GM21390 (cell line): ENCODE measurements around the gene IL36B.
"Not testable (repeated sequence)": the region's sequence is repeated elsewhere in the genome, so short reads cannot be mapped to it uniquely, and the experiment has no call there.

Source experiments
- ATAC-seq: cut with Tn5 transposase; IDR thresholded peaks from one replicate; pipeline ENCODE4 v1.9.1; 2021; ENCODE audit not compliant: unreplicated experiment

Gene IL36B

GRCh38 chr2:113052396-113052917 is at the start of gene IL36B:
Gene IL36B (minus strand): TSS chr2:113052867.
- no peak for ATAC-seq

DNA sequence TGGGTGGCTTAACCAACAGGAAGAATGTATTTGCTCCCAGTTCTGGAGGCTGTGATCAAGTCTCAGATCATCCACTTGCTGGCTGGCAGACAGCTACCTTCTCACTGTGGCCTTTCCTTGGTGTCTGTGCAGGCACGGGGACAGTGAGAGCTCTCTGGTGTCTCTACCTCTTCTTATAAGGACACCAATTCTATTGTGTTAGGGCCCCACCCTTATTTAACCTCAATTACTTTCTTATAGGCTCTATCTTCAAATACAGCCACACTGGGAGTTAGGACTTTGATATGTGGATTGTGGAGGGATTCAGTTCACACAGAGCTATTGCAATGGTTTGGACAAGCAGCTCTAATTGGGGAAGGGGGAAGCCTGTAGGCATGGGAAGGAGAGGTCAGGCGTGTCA is 49.5 kb upstream of the IL36B start:
- ATAC-seq, result no peak

GRCh38 chr2:113098532-113098931 is 45.9 kb upstream of the IL36B start:
- ATAC-seq, result no peak

- peak; percentile 63 for ATAC-seq
Observed at GRCh38 chr2:113098041-113098440, 45.4 kb upstream of the IL36B start.

DNA sequence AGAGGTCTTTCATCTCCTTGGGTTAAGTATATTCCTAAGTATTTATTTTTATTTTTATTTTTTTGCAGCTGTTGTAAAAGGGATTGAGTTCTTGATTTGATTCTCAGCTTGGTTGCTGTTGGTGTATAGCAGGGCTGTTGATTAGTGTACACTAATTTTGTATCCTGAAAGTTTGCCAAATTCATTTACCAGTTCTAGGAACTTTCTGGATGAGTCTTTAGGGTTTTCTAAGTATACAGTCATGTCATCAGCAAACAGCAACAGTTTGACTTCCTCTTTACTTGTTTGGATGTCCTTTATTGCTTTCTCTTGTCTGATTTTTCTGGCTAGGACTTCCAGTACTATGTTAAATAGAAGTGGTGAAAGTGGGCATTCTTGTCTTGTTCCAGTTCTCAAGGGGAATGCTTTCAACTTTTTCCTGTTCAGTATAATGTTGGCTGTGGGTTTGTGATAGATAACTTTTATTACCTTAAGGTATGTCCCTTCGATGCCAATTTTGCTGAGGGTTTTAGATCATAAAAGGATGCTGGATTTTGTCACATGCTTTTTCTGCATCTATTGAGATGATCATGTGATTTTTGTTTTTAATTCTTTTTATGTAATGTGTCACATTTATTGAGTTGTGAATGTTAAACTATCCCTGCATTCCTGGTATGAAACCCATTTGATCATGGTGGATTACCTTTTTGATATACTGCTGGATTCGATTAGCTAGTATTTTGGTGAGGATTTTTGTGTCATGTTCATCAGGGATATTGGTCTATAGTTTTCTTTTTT is 44.4 kb upstream of the IL36B start:
- not testable (repeated sequence) for ATAC-seq

DNA sequence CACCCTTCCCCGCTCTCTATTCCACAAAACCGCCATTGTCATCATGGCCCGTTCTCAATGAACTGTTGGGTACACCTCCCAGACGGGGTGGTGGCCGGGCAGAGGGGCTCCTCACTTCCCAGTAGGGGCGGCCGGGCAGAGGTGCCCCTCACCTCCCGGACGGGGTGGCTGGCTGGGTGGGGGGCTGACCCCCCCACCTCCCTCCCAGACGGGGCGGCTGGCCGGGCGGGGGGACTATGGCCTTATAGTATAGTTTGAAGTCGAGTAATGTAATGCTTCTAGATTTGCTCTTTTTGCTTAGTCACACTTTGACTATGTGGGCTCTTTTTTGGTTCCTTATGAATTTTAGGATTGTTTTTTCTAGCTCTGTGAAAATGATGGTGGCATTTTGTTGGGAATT is 43.6 kb upstream of the IL36B start:
- not testable (repeated sequence) for ATAC-seq

DNA sequence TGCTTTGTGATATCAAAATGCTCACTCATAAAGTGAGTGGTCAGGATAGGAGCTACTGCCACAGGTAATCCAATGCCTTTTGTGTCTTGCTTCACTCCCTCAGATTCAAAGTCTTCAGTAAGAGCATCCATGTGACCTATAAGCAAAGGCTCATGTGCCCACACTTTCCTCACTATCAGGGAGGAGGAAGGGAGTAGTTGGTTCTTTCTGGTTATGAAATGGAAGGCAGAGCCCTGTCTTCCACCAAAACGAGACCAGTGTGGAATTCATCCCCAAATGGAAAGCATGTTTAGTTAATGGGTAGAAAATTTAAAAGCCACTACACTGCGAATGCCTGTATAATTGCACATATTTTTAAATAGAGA is 40.9 kb upstream of the IL36B start:
- no peak for ATAC-seq

- ATAC-seq, result no peak
Observed at GRCh38 chr2:113092864-113093612, 40.4 kb upstream of the IL36B start.

DNA sequence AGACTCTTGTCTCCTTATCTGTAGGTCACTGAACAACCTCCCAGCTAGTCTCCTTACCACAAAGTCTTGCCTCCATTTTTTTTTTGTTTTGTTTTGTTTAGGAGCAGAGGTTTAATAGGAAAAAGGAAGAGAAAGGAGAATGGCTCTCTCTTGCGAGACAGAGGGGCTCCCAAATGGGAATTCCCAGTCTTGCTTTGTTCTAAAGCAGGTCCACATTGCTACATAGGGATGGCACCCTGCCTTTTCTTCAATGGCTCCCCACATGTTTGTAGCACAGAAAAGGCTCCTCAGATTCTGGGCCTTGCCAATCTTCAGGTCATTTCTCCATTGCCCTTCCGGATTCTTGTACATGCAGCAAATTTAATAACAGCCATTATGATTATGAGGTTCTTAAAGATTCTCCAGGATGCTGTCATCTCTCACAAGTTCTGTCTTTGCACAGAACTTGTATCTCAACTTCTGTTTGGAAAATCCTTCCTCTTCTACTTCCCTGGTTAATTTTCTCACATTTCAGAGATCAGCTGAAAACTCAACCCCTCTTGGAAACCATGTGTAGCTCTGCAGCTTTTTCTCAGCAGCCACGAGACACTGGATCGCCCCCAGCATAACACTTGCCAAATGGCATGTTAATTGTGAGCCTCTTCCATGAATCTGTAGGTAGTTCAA is 38.7 kb upstream of the IL36B start:
- no peak for ATAC-seq

DNA sequence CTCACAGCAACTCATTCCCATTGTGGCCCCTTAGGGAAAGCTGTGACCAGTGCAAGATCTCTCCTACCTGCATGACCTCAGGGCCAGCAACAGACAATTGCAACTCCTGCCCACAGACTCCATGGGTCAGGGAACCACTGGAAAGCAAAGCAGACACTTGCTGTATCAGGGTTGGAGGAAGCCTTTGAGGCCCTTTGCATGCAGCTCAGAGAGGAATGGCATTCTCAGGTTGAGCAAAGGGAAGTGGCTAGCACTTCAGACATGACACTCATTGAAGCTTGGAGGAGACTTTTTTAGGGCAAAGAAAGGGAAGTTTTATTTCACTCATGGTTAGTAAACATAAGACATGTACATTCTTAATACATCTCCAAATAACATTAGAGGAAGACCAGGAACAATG is 37.2 kb upstream of the IL36B start:
- ATAC-seq, result no peak

- ATAC-seq, result no peak
Observed at GRCh38 chr2:113088213-113088992, 35.7 kb upstream of the IL36B start.

DNA sequence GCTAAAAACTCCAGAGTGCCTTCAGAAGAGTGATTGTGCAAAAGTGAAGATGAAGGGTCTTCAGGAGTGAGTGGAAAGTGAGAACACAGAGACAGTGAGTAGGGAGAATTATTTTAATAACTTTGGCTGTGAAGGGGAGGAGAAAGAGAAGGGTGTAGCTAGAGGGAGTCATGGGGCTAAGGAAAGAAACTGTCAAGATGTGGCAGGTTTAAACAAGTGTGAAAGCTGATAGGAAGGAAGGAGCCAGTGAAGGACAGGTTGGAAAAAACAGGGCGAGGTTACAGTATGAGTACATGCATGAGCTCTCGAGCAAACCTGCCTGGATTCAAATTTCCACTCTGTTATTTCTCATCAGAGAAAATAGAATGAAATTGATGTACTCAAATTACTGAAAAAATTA is 32.9 kb upstream of the IL36B start:
- ATAC-seq, result no peak

GRCh38 chr2:113084249-113085000 is 31.8 kb upstream of the IL36B start:
- ATAC-seq, result no peak

DNA sequence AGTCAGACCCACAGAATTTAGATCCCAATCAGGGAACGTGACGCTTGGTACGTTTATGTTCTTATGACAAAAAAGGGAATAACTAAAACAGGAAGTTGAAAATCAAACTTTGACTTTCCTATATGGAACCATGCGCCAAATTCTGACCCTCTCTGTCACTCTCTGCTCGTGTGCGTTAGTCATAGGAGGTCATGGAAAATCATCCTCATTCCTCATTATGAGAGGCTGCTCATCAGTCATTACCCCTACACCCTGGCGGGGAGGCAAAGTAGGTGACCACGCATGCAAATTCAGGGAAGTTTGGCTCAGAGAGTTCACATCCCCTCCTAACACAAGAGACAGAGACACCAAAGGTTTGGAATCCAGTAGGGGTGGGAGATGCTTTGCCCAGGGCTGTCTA is 30.6 kb upstream of the IL36B start:
- ATAC-seq, result no peak

DNA sequence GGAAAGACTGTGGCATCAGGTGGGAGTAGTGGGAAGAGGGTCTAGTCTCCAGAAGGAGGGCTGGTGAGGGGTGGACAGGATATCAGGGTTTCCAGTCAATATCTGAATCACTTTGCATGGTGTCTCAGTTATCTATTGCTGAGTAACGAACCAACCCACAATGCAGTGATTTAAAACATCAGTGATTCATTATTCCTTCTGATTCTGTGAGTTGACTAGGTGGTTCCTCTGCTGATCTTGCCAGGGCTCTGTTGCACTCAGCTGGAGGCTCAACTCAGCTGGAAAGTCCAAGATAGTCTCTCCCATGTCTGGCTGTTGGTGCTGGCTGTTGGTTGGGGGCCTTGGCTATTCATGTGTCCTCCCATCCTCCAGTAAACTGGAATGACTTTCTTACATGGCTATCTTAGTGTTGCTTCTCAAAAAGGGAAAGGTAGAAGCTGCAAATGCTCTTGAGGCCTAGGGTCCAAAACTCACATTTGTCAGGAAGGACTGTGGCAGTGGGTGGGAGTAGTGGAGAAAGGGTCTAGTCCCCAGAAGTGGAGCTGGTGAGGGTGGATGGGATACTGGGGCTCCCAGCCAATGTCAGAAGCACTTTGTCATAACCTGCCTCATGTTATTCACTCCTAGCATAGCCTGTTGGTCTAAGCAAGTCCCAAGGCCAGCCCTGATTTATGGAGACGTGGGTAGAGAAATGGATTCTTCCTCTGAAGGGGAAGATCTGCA is 29.0 kb upstream of the IL36B start:
- ATAC-seq, result no peak

DNA sequence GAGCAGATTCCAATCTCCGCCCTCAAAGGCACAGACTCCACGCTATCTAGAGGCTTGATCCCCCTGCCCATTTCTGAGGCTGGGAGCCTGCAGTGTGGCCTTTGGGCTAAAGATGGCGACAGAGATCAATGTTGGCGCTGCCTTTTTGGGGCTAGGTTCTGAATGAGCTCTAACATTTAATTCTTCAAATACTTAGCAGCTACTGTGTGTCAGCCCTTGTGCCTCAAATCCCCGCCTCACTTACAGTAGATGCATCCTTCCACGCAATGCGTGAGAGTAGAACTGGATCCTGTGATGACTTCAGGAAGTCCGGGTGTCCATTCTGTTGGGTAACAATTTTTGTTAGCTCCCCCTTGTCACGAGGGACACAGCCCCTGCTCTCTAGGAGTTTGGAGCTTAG is 27.5 kb upstream of the IL36B start:
- no peak for ATAC-seq

- ATAC-seq, result no peak
Observed at GRCh38 chr2:113079131-113079530, 26.5 kb upstream of the IL36B start.

GRCh38 chr2:113078350-113078839 is 25.7 kb upstream of the IL36B start:
- no peak for ATAC-seq

GRCh38 chr2:113077921-113078320 is 25.3 kb upstream of the IL36B start:
- ATAC-seq, result no peak
